Activated CD4-positive, alpha-beta T cell treated with anti-CD3 and anti-CD28 coated beads, Interleukin-2, amount 10 ng/mL, durations not matched to agents 7 days and 5 days (primary cell): ENCODE measurements around the gene JAG1. TPM values are rescaled to one million over a fixed set of nuclear protein-coding genes. Genes with fewer than 3 reads are reported as not detected.

Experiments used
- CTCF ChIA-PET: fragments of 350-600 bp; sonication (Branson Sonifier 250); formaldehyde crosslinking; loops from one replicate; lab custom pipeline; 2021; ENCODE audit warnings: antibody characterized with exemption; lab: Charles Lee
- POLR2A ChIA-PET: fragments of 350-600 bp; sonication (Branson Sonifier 250); formaldehyde crosslinking; loops from one replicate; lab custom pipeline; 2021; ENCODE audit warnings: antibody characterized with exemption; lab: Charles Lee
- DNase-seq: peaks from one replicate; pipeline ENCODE4 v3.0.0-alpha.2; 2020
- H3K27ac Mint-ChIP-seq: one replicate; pipeline ENCODE4 v1.8.0; 2021; ENCODE audit warnings: mild to moderate bottlenecking, moderate library complexity, mixed read lengths
- H3K27me3 Mint-ChIP-seq: one replicate; pipeline ENCODE4 v1.8.0; 2021; ENCODE audit warnings: mixed read lengths
- H3K36me3 Mint-ChIP-seq: one replicate; pipeline ENCODE4 v1.8.0; 2021; ENCODE audit warnings: low read depth, mixed read lengths
- H3K4me1 Mint-ChIP-seq: one replicate; pipeline ENCODE4 v1.8.0; 2021; ENCODE audit warnings: mixed read lengths
- H3K4me3 Mint-ChIP-seq: one replicate; pipeline ENCODE4 v1.8.0; 2021; ENCODE audit warnings: mild to moderate bottlenecking, moderate library complexity, mixed read lengths
- H3K9me3 Mint-ChIP-seq: one replicate; pipeline ENCODE4 v1.8.0; 2021; ENCODE audit warnings: mixed read lengths
- total RNA-seq, 2 experiments: library from RNA; stranded (reverse); gene quantifications; one replicate each; pipeline ENCODE4 v1.2.3, GENCODE V29; 2021

The JAG1 gene
- total RNA-seq: under 1 TPM in 1 of 2 experiments, not detected in 1; 0.15 TPM

GRCh38 chr20:10673842-10674683 is at the start of gene JAG1:
JAG1 (minus strand) TSS chr20:10673999; CDS start chr20:10673530, 469 bp downstream.
- H3K4me3 Mint-ChIP-seq: peak within 1 kb of the TSS; percentile 76
- peaks cover 77% of the 10 kb centered on the region for H3K27me3 Mint-ChIP-seq
- peaks cover 3% of the 10 kb centered on the region for H3K36me3 Mint-ChIP-seq
- H3K4me1 Mint-ChIP-seq: peaks cover 24% of the 10 kb centered on the region
- ChIA-PET CTCF (interaction anchor here (1.1 to 1.6 kb wide), 4 partner anchors 14 to 219 kb away, joined by 3 to 5 read pairs (median 3); no protein-coding TSS in a partner anchor), POLR2A (no interaction called here)
- peak; percentile 53 for DNase-seq
- H3K27ac Mint-ChIP-seq: peak within 1 kb of the TSS; percentile 41
- H3K9me3 Mint-ChIP-seq: no peaks in the 10 kb centered on the region

- Mint-ChIP-seq H3K9me3 (no peaks in the 10 kb centered on the region), H3K4me1 (no peaks in the 10 kb centered on the region), H3K4me3 (no peak overlapping the region), H3K27ac (no peak overlapping the region), H3K27me3 (peaks cover 7% of the 10 kb centered on the region), H3K36me3 (no peaks in the 10 kb centered on the region)
- POLR2A ChIA-PET: no interaction called here
- CTCF ChIA-PET: interaction anchor here (0.6 kb wide), 1 partner anchor 63 kb away, joined by 5 read pairs; no protein-coding TSS in a partner anchor
- no peak for DNase-seq
These were observed 48.2 kb upstream of the JAG1 start for GRCh38 chr20:10721976-10722375.

- Mint-ChIP-seq H3K36me3 (no peaks in the 10 kb centered on the region), H3K4me3 (no peak overlapping the region), H3K9me3 (no peaks in the 10 kb centered on the region), H3K27me3 (peaks cover 7% of the 10 kb centered on the region), H3K4me1 (no peaks in the 10 kb centered on the region), H3K27ac (no peak overlapping the region)
- CTCF ChIA-PET: no interaction called here
- POLR2A ChIA-PET: no interaction called here
- no peak for DNase-seq
These were observed 47.5 kb upstream of the JAG1 start for GRCh38 chr20:10721137-10721896.

- H3K27me3 Mint-ChIP-seq: peaks cover 7% of the 10 kb centered on the region
- no peaks in the 10 kb centered on the region for H3K36me3 Mint-ChIP-seq
- H3K4me1 Mint-ChIP-seq: no peaks in the 10 kb centered on the region
- no peaks in the 10 kb centered on the region for H3K9me3 Mint-ChIP-seq
- no peak overlapping the region for H3K27ac Mint-ChIP-seq
- CTCF ChIA-PET: interaction anchor here (1.0 kb wide), 1 partner anchor 38 kb away, joined by 3 read pairs; no protein-coding TSS in a partner anchor
- POLR2A ChIA-PET: no interaction called here
- no peak for DNase-seq
- no peak overlapping the region for H3K4me3 Mint-ChIP-seq
These were observed 46.8 kb upstream of the JAG1 start for GRCh38 chr20:10720565-10720964.

- H3K36me3 Mint-ChIP-seq: no peaks in the 10 kb centered on the region
- no peaks in the 10 kb centered on the region for H3K4me1 Mint-ChIP-seq
- ChIA-PET POLR2A (no interaction called here), CTCF (interaction anchor here (0.8 to 1.0 kb wide), 2 partner anchors 12 to 37 kb away, joined by 3 read pairs; no protein-coding TSS in a partner anchor)
- no peak for DNase-seq
- H3K9me3 Mint-ChIP-seq: no peaks in the 10 kb centered on the region
- H3K4me3 Mint-ChIP-seq: no peak overlapping the region
- no peak overlapping the region for H3K27ac Mint-ChIP-seq
- H3K27me3 Mint-ChIP-seq: peaks cover 6% of the 10 kb centered on the region
These were observed 46.1 kb upstream of the JAG1 start for GRCh38 chr20:10719740-10720385.

DNA sequence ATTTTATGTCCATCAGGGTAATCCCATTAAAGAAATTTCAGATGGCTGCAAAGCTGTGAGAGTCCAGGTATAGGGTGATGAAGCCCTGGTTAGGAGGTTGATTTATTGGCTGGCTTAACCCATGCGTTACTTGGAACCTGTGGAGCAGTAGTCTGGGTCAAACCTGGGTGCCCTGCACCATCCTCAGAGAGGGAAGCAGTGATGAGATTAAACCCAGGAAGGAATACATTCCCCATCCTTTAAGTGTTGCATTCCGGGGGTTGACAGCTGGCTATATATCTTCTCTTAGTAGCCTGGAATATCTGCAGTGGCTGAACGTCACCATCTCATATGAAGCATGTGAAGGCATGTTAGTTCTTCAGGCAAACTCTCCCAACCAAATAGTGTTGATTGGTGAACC is 44.9 kb upstream of the JAG1 start:
- H3K27me3 Mint-ChIP-seq: peaks cover 7% of the 10 kb centered on the region
- no peak for DNase-seq
- H3K4me1 Mint-ChIP-seq: no peaks in the 10 kb centered on the region
- no peaks in the 10 kb centered on the region for H3K36me3 Mint-ChIP-seq
- CTCF ChIA-PET: no interaction called here
- no peak overlapping the region for H3K27ac Mint-ChIP-seq
- POLR2A ChIA-PET: no interaction called here
- no peaks in the 10 kb centered on the region for H3K9me3 Mint-ChIP-seq
- H3K4me3 Mint-ChIP-seq: no peak overlapping the region

DNA sequence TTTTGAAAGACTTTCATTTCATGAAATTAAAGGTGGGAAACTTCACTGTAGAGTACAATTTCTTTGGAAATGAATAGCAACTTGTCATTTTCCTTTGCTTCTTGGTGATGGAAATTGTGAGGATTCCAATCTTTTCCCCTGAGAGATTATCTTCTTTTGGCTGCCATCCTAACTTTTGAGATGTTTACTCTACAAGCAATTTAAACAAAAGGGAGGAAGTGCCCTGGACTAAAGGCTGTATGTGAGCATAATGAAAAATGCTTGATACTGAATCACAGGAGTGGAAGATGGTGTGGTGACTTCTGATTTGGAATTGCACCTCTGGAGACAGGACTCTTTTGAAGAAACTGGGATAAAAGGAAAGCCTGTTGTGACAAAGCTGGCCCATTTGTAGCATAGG is 43.1 kb upstream of the JAG1 start:
- no peaks in the 10 kb centered on the region for H3K36me3 Mint-ChIP-seq
- H3K27me3 Mint-ChIP-seq: peaks cover 7% of the 10 kb centered on the region
- ChIA-PET POLR2A (no interaction called here), CTCF (no interaction called here)
- no peak overlapping the region for H3K27ac Mint-ChIP-seq
- H3K4me1 Mint-ChIP-seq: no peaks in the 10 kb centered on the region
- no peak for DNase-seq
- no peak overlapping the region for H3K4me3 Mint-ChIP-seq
- H3K9me3 Mint-ChIP-seq: no peaks in the 10 kb centered on the region

- DNase-seq: no peak
- H3K9me3 Mint-ChIP-seq: no peaks in the 10 kb centered on the region
- CTCF ChIA-PET: no interaction called here
- no peaks in the 10 kb centered on the region for H3K36me3 Mint-ChIP-seq
- H3K27me3 Mint-ChIP-seq: peaks cover 2% of the 10 kb centered on the region
- POLR2A ChIA-PET: no interaction called here
- no peak overlapping the region for H3K27ac Mint-ChIP-seq
- no peaks in the 10 kb centered on the region for H3K4me1 Mint-ChIP-seq
- no peak overlapping the region for H3K4me3 Mint-ChIP-seq
These were observed 41.2 kb upstream of the JAG1 start for GRCh38 chr20:10715035-10715434.

DNA sequence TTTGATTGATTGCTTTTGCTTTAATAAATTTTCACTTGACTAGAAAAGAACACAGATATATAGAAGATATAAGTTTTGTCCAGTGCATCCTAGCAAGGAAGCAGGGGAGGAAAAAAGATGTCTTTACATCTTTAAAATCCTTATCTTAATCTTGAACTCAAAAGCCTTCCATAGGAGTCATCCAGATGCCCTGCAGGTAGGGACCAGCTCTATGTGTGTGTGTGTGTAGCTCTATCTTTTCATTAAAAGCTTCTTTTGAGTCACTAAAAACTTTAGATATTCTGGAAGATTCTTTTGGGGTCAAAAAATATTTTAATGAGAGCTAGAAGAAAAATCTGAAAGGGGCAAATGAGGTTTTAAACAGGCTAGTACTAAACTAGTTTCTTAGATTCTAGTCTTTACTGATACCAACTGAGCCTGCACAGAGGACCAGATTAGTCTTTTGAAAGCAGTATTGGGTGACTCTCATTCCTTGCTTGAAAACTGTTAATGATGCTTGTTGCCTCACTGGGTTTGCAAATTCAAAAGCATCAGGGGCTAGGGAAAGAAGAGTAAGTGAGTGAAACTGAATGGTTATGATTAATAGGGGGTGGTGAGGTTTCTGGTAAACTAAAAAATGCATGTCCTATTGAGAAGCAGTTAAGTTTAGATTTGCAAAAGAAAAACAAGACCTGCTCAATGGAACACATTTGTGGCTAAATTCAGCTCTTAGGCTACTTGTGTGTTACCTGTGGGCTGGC is 40.6 kb upstream of the JAG1 start:
- Mint-ChIP-seq H3K27ac (no peak overlapping the region), H3K36me3 (no peaks in the 10 kb centered on the region), H3K27me3 (peaks cover 2% of the 10 kb centered on the region), H3K4me1 (no peaks in the 10 kb centered on the region), H3K4me3 (no peak overlapping the region), H3K9me3 (no peaks in the 10 kb centered on the region)
- DNase-seq: no peak
- ChIA-PET CTCF (no interaction called here), POLR2A (no interaction called here)

- ChIA-PET POLR2A (no interaction called here), CTCF (no interaction called here)
- Mint-ChIP-seq H3K27ac (no peak overlapping the region), H3K4me3 (no peak overlapping the region), H3K36me3 (no peaks in the 10 kb centered on the region), H3K4me1 (no peaks in the 10 kb centered on the region), H3K9me3 (no peaks in the 10 kb centered on the region), H3K27me3 (peaks cover 3% of the 10 kb centered on the region)
- no peak for DNase-seq
These were observed 39.4 kb upstream of the JAG1 start for GRCh38 chr20:10713161-10713560.

DNA sequence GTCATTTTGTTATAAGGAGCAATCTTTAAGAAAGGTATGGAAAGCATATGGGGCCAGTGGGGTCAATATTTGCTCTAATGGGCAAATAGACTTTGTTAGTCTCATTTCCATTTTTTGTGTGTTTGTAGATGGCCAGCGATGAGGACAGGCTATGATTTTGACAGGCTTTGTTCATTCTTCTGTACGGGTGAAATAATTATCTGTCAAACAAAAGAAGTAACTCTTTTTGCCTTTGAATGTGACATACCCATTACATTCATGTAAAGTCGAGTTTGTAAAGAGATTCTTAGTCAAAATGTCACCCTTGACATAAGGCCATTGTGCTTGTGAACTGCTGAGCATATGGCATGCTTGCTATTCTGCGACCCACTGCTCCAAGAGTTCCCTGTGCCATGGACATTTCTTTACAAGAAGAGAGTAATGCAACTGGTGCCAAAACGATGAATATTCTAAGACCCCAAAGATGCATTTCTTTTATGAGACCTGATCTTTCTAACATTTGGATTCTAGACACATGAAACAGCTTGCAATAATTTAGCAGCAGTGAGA is 38.2 kb upstream of the JAG1 start:
- H3K27ac Mint-ChIP-seq: no peak overlapping the region
- ChIA-PET CTCF (no interaction called here), POLR2A (no interaction called here)
- H3K9me3 Mint-ChIP-seq: no peaks in the 10 kb centered on the region
- H3K4me3 Mint-ChIP-seq: no peak overlapping the region
- H3K36me3 Mint-ChIP-seq: no peaks in the 10 kb centered on the region
- H3K4me1 Mint-ChIP-seq: no peaks in the 10 kb centered on the region
- DNase-seq: no peak
- peaks cover 3% of the 10 kb centered on the region for H3K27me3 Mint-ChIP-seq
